K562 (cell line): Measurements from ENCODE around the gene SNAI1. TPM values are rescaled to one million over a fixed set of nuclear protein-coding genes. Genes with fewer than 3 reads are reported as not detected.

Experiments
- ADNP ChIP-seq: fragments of 200-800 bp; sonication (Bioruptor generic); IDR thresholded peaks from 2 replicates; pipeline ENCODE4 v1.6.1; 2016; ENCODE audit warnings: missing genetic modification characterization, missing compliant biosample characterization
- ARHGAP35 ChIP-seq: fragments of 450-650 bp; IDR thresholded peaks from 2 replicates; pipeline ENCODE4 v1.6.1; 2018; ENCODE audit not compliant: partially characterized antibody
- CREB1 ChIP-seq, 2 experiments: sonication (generic) in 1 of 2; formaldehyde crosslinking in 1 of 2; IDR thresholded peaks; 2 replicates each; pipeline versions ENCODE4 v1.6.1 to v1.8.0; 2012 to 2022; ENCODE audit warnings: inconsistent platforms in 1 of 2, mild to moderate bottlenecking in 1 of 2, missing genetic modification reagents in 1 of 2, moderate library complexity in 1 of 2
- DEAF1 ChIP-seq: fragments of 450-650 bp; formaldehyde crosslinking; IDR thresholded peaks from 2 replicates; pipeline ENCODE4 v1.4.0; 2020; ENCODE audit warnings: mild to moderate bottlenecking, moderate library complexity
- DNMT1 ChIP-seq: fragments of 450-650 bp; IDR thresholded peaks from 2 replicates; pipeline ENCODE4 v1.6.1; 2016; ENCODE audit warnings: antibody characterized with exemption, mild to moderate bottlenecking
- ETV1 ChIP-seq: fragments of 450-650 bp; conservative IDR thresholded peaks from 2 replicates; pipeline ENCODE4 v1.6.1; 2016; ENCODE audit warnings: missing genetic modification characterization, control low read depth, low read depth, missing compliant biosample characterization
- MAFK ChIP-seq: IDR thresholded peaks from 2 replicates; pipeline ENCODE4 v1.6.1; 2011; ENCODE audit warnings: low read length, improper control_type of control experiment
- MBD1 ChIP-seq: fragments of 250-450 bp; sonication (Bioruptor Pico); IDR thresholded peaks from 2 replicates; pipeline ENCODE4 v1.8.0; 2022; ENCODE audit warnings: inconsistent platforms
- NCOA1 ChIP-seq: fragments of 450-650 bp; IDR thresholded peaks from 2 replicates; pipeline ENCODE4 v1.6.1; 2016; ENCODE audit warnings: low read depth
- NCOA6 ChIP-seq: fragments of 450-650 bp; IDR thresholded peaks from 2 replicates; pipeline ENCODE4 v1.6.1; 2017; ENCODE audit warnings: mild to moderate bottlenecking
- NR2C2 ChIP-seq, 2 experiments: fragments of 200-800 bp in 1 of 2; sonication (Bioruptor generic) in 1 of 2; sonication (generic) in 1 of 2; formaldehyde crosslinking in 1 of 2; IDR thresholded peaks; 2 replicates each; pipeline versions ENCODE4 v1.6.1 to v1.8.0; 2016 to 2022; ENCODE audit warnings: mild to moderate bottlenecking in 1 of 2, missing compliant biosample characterization in 1 of 2, missing genetic modification characterization in 1 of 2, missing genetic modification reagents in 1 of 2
- TFE3 ChIP-seq: fragments of 450-650 bp; formaldehyde crosslinking; IDR thresholded peaks from 2 replicates; pipeline ENCODE4 v1.4.0; 2020; ENCODE audit warnings: mild to moderate bottlenecking, mixed read lengths
- TRIM28 ChIP-seq: fragments of 450-650 bp; IDR thresholded peaks from 2 replicates; pipeline ENCODE4 v1.6.1; 2017
- ZNF24 ChIP-seq: fragments of 450-650 bp; IDR thresholded peaks from 2 replicates; pipeline ENCODE4 v1.6.1; 2016
- ZNF253 ChIP-seq: fragments of 250-450 bp; sonication (Bioruptor Pico); conservative IDR thresholded peaks from 2 replicates; pipeline ENCODE4 v1.6.1; 2021; ENCODE audit warnings: mild to moderate bottlenecking
- ZNF431 ChIP-seq: sonication (generic); formaldehyde crosslinking; IDR thresholded peaks from 2 replicates; pipeline ENCODE4 v1.8.0; 2022; ENCODE audit warnings: mild to moderate bottlenecking, missing genetic modification reagents
- ZNF561 ChIP-seq: fragments of 450-650 bp; formaldehyde crosslinking; conservative IDR thresholded peaks from 2 replicates; pipeline ENCODE4 v1.4.0; 2020; ENCODE audit warnings: mild to moderate bottlenecking, moderate library complexity
- ZNF655 ChIP-seq: fragments of 250-450 bp; sonication (Bioruptor Pico); IDR thresholded peaks from 2 replicates; pipeline ENCODE4 v1.5.0; 2021
- ZNF76 ChIP-seq: fragments of 250-450 bp; sonication (Bioruptor Pico); IDR thresholded peaks from 2 replicates; pipeline ENCODE4 v1.4.0; 2020; ENCODE audit warnings: mild to moderate bottlenecking, moderate library complexity, borderline replicate concordance
- ZZZ3 ChIP-seq: fragments of 450-650 bp; IDR thresholded peaks from 2 replicates; pipeline ENCODE4 v1.6.1; 2016; ENCODE audit warnings: antibody characterized with exemption, mild to moderate bottlenecking, moderate library complexity
- polyA plus RNA-seq, 8 experiments: library from polyadenylated mRNA; depleted of rRNA in 4 of 8; stranded (reverse) in 5 of 8; unstranded in 3 of 8; fragments of >200 nt; fragmentation: Nextera tagmentation in 2 of 8; fragmentation: Illumina TruSeq in 1 of 8; extraction: Ambion mirVana in 2 of 8; extraction: Trizol in 1 of 8; gene quantifications; 2 replicates each; pipeline versions ENCODE4 v1.2.1 to v1.2.3, GENCODE V29; 2011 to 2014; ENCODE audit warnings: inconsistent platforms in 1 of 8, missing spikeins in 1 of 8
- total RNA-seq, 7 experiments: library from RNA; depleted of rRNA in 6 of 7; stranded (reverse); fragments of >200 nt in 6 of 7; fragmentation: Illumina TruSeq in 2 of 7; extraction: Trizol in 2 of 7; gene quantifications; 2 replicates each; pipeline versions ENCODE4 v1.2.1 to v1.2.3, GENCODE V29; 2011 to 2021; ENCODE audit warnings: low replicate concordance in 1 of 7
- TF ChIP-seq, protein P1 (sequence below), 2 experiments: fragments of 450-650 bp in 1 of 2; sonication (generic) in 1 of 2; formaldehyde crosslinking in 1 of 2; IDR thresholded peaks in 1 of 2; conservative IDR thresholded peaks in 1 of 2; 2 replicates each; pipeline versions ENCODE4 v1.6.1 to v1.8.1; 2016 to 2023; ENCODE audit warnings: mild to moderate bottlenecking in 2 of 2, moderate library complexity in 2 of 2, inconsistent platforms in 1 of 2, missing genetic modification reagents in 1 of 2

SNAI1 gene
- total and polyA plus RNA-seq, 9 of the 15 experiments (the other 6 are each of a cell fraction or from before 2014, with no cell fraction given), result 0.32 to 11.6 (median 2.0) TPM

DNA sequence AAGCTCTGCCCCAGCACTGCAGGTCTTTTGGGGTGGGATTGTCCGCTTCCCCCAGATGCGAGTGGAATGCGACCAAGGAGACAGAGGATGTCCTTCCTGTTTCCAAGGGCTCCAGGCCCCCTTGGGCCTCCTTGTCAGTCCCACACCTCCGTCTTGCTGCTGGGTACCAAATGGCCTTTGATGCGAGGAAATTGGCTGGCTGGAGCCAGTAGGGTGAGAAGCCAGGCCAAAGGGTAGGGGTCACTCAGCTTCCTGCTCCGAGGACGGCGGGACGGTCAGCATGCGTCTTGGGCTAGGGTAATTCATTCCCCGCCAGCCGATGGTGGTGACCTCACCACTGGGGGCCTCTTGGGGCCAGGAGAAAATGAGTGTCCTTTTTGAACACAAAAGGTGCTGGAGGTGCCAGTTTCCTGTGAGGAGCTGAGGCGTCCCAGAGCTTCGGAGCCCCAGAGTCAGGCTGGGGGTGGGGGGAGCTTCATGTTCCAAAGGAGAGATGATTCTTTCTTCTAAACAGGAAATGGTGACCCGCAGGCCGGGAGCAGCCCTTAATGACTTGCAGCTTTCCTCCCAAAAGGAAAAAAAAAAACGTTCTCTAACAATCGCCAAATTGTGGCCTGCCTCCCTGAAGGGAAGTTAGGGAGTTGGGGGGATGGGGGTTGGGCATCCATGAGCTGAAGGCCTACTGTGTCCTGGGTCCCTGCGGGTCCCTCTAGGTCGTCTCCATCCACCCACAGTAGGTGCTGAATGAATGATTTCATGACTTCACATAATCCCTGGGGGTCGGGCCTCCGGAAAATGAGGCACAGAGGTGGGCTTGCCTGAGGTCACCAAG, 6.7 kb downstream of the SNAI1 start (continued):
- no peak for TF ChIP-seq NCOA1
- no peak for TF ChIP-seq ADNP
- no peak for TF ChIP-seq NR2C2 (CRISPR knock-in tag; IDR thresholded peaks at IDR 0.05)
- TF ChIP-seq NR2C2 (tag; IDR thresholded peaks at IDR 0.05), result peak; percentile 92
- no peak for TF ChIP-seq DNMT1
- no peak; the same call in 1 of the 2 replicates for TF ChIP-seq MAFK
- TF ChIP-seq ZNF431 (CRISPR knock-in tag), result no peak
- no peak for TF ChIP-seq ZNF561 (CRISPR knock-in tag)
- TF ChIP-seq, protein P1, sequence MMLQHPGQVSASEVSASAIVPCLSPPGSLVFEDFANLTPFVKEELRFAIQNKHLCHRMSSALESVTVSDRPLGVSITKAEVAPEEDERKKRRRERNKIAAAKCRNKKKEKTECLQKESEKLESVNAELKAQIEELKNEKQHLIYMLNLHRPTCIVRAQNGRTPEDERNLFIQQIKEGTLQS (IDR thresholded peaks at IDR 0.05), result peak; percentile 89
- TF ChIP-seq, protein P1 (CRISPR knock-in tag; conservative IDR thresholded peaks at IDR 0.05), result no peak
- TF ChIP-seq ETV1, result no peak; the same call in 1 of the 2 replicates
- no peak for TF ChIP-seq ZNF253 (CRISPR knock-in tag)
- no peak for TF ChIP-seq ZNF24
- no peak for TF ChIP-seq ZZZ3
- no peak for TF ChIP-seq TRIM28
- TF ChIP-seq TFE3 (CRISPR knock-in tag), result no peak
- TF ChIP-seq ZNF76 (CRISPR knock-in tag), result 0 out of 2 replicates have a peak, but pooled peaks have one; percentile 45
- TF ChIP-seq NCOA6, result no peak
- TF ChIP-seq CREB1 (IDR thresholded peaks at IDR 0.05), result no peak
- no peak for TF ChIP-seq CREB1 (CRISPR knock-in tag; IDR thresholded peaks at IDR 0.05)
- no peak for TF ChIP-seq MBD1 (CRISPR knock-in tag)
- TF ChIP-seq ZNF655 (CRISPR knock-in tag), result no peak
- TF ChIP-seq ARHGAP35, result no peak
- TF ChIP-seq DEAF1 (CRISPR knock-in tag), result no peak
